ENCODE measurements around the gene GALNT9. TPM values are rescaled to one million over a fixed set of nuclear protein-coding genes. Genes with fewer than 3 reads are reported as not detected.

Gene GALNT9
- total and polyA plus RNA-seq, 9 donors, result 0.12 to 21.9 (median 1.3) TPM; not detected in 1

GRCh38 chr12:132318618-132319033, 10.8 kb downstream of the GALNT9 start:
- Histone ChIP-seq H3K36me3 (no peaks in the 10 kb centered on the region), H3K9me3 (no peaks in the 10 kb centered on the region), H3K27ac (no peak overlapping the region), H3K27me3 (no peaks in the 10 kb centered on the region), H3K4me3 (no peak overlapping the region), H3K4me1 (ENCODE audit: insufficient read depth) (no peaks in the 10 kb centered on the region)
- intact Hi-C loops (cut with DNase I), result no loop called here
- WGBS, 3 donors, result 76 to 85% (median 76%) methylated on average over 12 to 19 of the region's 19 CpGs
- TF ChIP-seq CTCF (IDR thresholded peaks at IDR 0.05) (no peak), EP300 (IDR thresholded peaks at IDR 0.05) (no peak), POLR2A (IDR thresholded peaks at IDR 0.05) (no peak)
- DNase-seq, result no peak

- 82 to 87% (median 85%) methylated on average over 10 of the region's 10 CpGs for WGBS, 3 donors
- DNase-seq, result no peak
- Histone ChIP-seq H3K27me3 (no peaks in the 10 kb centered on the region), H3K36me3 (no peaks in the 10 kb centered on the region), H3K27ac (no peak overlapping the region), H3K9me3 (no peaks in the 10 kb centered on the region), H3K4me1 (ENCODE audit: insufficient read depth) (no peaks in the 10 kb centered on the region), H3K4me3 (no peak overlapping the region)
- TF ChIP-seq POLR2A (IDR thresholded peaks at IDR 0.05) (no peak), CTCF (IDR thresholded peaks at IDR 0.05) (no peak), EP300 (IDR thresholded peaks at IDR 0.05) (no peak)
- intact Hi-C loops (cut with DNase I), result no loop called here
These were observed 11.3 kb downstream of the GALNT9 start for GRCh38 chr12:132318135-132318534.

GRCh38 chr12:132317233-132317938, 12.0 kb downstream of the GALNT9 start:
- Histone ChIP-seq H3K36me3 (no peaks in the 10 kb centered on the region), H3K4me3 (no peak overlapping the region), H3K27me3 (no peaks in the 10 kb centered on the region), H3K9me3 (no peaks in the 10 kb centered on the region), H3K4me1 (ENCODE audit: insufficient read depth) (no peaks in the 10 kb centered on the region), H3K27ac (no peak overlapping the region)
- intact Hi-C loops (cut with DNase I), result no loop called here
- TF ChIP-seq CTCF (IDR thresholded peaks at IDR 0.05) (no peak), EP300 (IDR thresholded peaks at IDR 0.05) (no peak), POLR2A (IDR thresholded peaks at IDR 0.05) (no peak)
- DNase-seq, result no peak
- 79 to 85% (median 80%) methylated on average over 19 of the region's 19 CpGs for WGBS, 3 donors

- Histone ChIP-seq H3K4me1 (ENCODE audit: insufficient read depth) (no peaks in the 10 kb centered on the region), H3K4me3 (no peak overlapping the region), H3K36me3 (no peaks in the 10 kb centered on the region), H3K27ac (no peak overlapping the region), H3K27me3 (no peaks in the 10 kb centered on the region), H3K9me3 (no peaks in the 10 kb centered on the region)
- intact Hi-C loops (cut with DNase I), result no loop called here
- 64 to 73% (median 70%) methylated on average over 17 of the region's 17 CpGs for WGBS, 3 donors
- TF ChIP-seq CTCF (IDR thresholded peaks at IDR 0.05) (no peak), EP300 (IDR thresholded peaks at IDR 0.05) (no peak), POLR2A (IDR thresholded peaks at IDR 0.05) (no peak)
- no peak for DNase-seq
These were observed 12.7 kb downstream of the GALNT9 start for GRCh38 chr12:132316497-132317232.

Data from ovary (tissue), 9 donors.